GM18508 (cell line): Measurements from ENCODE around the gene RTF2.
A peak's percentile ranks its signal among the peaks of the same experiment; 100 is the strongest.
"Not testable (repeated sequence)": the region's sequence is repeated elsewhere in the genome, so short reads cannot be mapped to it uniquely, and the experiment has no call there.

Experiments
- ATAC-seq: cut with Tn5 transposase; IDR thresholded peaks from one replicate; pipeline ENCODE4 v1.9.1; 2021; ENCODE audit warnings: moderate number of reproducible peaks; ENCODE audit not compliant: insufficient read depth, unreplicated experiment

Gene RTF2

GRCh38 chr20:56527521-56527920 is 59.1 kb downstream of the RTF2 start:
- no peak for ATAC-seq

GRCh38 chr20:56532946-56533345 is 64.5 kb downstream of the RTF2 start, which contains the start of gene FAM209B:
FAM209B (plus strand) TSS chr20:56533246; CDS start chr20:56533342, 96 bp downstream.
- not testable (repeated sequence) for ATAC-seq

- no peak for ATAC-seq
Measured at GRCh38 chr20:56537997-56538396, 69.6 kb downstream of the RTF2 start.

GRCh38 chr20:56540415-56540814 is 72.0 kb downstream of the RTF2 start:
- no peak for ATAC-seq

- no peak for ATAC-seq
Measured at GRCh38 chr20:56542489-56543030, 74.1 kb downstream of the RTF2 start.

GRCh38 chr20:56551571-56551970 is 83.1 kb downstream of the RTF2 start:
- no peak for ATAC-seq

- ATAC-seq: peak; percentile 42
Measured at GRCh38 chr20:56552911-56553629, 84.6 kb downstream of the RTF2 start.

- peak; percentile 92 for ATAC-seq
Measured at GRCh38 chr20:56554869-56555268, 86.4 kb downstream of the RTF2 start.

GRCh38 chr20:56558968-56559367 is 90.5 kb downstream of the RTF2 start:
- no peak for ATAC-seq

GRCh38 chr20:56564526-56564925 is 96.1 kb downstream of the RTF2 start:
- ATAC-seq: not testable (repeated sequence)

- ATAC-seq: no peak
Measured at GRCh38 chr20:56565511-56565910, 97.1 kb downstream of the RTF2 start.

GRCh38 chr20:56566621-56567020 is 98.2 kb downstream of the RTF2 start:
- ATAC-seq: no peak
